GM19240 (cell line): ENCODE data around the gene LLGL1.
"Not testable (repeated sequence)": the region's sequence is repeated elsewhere in the genome, so short reads cannot be mapped to it uniquely, and the experiment has no call there.

Experiments
- DNase-seq: peaks from one replicate; pipeline ENCODE4 v3.0.0; 2011; ENCODE audit warnings: low spot score; ENCODE audit not compliant: insufficient read length

LLGL1 gene

DNA sequence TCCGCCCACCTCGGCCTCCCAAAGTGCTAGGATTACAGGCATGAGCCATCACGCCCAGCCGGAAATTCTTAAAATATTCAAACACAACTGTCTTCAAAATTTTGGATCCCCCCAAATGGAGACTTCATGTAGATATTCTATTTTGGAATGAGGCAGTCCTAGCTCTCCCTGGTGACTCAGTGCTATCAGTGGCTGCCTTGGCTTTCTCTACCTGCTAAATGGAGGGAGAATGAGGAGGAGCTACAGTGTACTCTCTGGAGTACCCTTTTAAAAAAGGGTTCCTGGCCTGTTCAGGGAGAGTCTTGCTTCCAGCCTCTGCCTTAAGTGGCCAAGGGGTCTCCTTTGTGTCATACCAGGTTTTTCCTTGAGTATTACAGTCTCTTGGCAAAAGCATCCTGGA lies 31.0 kb upstream of the LLGL1 start:
- no peak for DNase-seq

GRCh38 chr17:18194804-18195203 lies 30.6 kb upstream of the LLGL1 start:
- DNase-seq = no peak

- DNase-seq = no peak
Measured at GRCh38 chr17:18195246-18195645, 30.2 kb upstream of the LLGL1 start.

DNA sequence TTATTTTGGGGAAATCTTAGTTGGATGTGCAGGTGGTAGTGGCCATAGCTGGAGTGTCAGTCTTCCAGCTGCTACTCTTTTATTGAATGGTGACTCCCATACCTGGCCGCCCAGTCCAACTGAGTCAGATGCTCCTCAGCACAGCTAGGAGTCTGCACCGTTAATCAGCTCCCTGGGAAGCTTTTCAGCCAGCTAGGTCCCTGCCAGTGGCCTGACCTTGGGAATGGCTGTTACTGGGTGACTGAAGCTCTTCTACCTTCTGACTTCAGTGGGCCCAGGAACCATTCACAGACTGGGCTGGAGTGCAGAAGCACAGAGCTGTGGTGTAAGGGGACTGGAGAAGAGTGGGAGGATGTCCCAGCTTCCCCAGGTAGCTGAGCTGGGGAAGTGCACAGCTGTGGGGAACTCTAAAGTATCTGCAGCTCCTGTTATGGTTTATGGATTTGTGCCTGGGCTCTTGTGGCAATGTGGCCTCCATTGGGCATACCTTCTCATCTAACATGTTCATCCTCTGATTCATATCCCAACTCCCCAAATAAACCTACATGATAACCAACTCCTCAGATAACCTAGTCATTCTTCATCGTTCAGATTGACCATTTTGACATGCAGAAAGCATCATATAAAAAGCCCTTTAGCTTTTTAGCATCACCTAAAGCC lies 27.8 kb upstream of the LLGL1 start:
- no peak for DNase-seq

DNA sequence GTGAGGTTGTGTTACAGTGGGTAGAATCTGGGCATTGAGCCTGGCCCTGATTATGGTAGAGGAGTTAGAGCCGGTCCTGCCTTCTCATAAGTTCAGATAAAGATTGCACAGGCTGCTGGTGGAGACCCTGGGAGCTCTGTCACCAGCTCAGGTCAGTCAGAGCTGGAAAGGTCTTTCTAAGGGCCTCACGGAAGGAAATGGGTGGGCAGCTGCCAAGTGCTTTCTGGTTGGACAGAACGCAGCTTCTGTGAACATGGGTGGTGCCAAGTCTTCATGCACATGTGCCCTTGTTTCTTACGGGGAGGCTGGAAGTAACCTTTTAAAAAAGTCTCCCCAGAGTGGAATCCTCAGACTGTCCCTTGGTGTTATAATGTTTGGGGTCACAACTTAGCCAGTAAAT lies 26.9 kb upstream of the LLGL1 start:
- DNase-seq = no peak

- DNase-seq = no peak
Measured at GRCh38 chr17:18201108-18201507, 24.3 kb upstream of the LLGL1 start.

GRCh38 chr17:18203308-18203707 lies 22.1 kb upstream of the LLGL1 start:
- no peak for DNase-seq

DNA sequence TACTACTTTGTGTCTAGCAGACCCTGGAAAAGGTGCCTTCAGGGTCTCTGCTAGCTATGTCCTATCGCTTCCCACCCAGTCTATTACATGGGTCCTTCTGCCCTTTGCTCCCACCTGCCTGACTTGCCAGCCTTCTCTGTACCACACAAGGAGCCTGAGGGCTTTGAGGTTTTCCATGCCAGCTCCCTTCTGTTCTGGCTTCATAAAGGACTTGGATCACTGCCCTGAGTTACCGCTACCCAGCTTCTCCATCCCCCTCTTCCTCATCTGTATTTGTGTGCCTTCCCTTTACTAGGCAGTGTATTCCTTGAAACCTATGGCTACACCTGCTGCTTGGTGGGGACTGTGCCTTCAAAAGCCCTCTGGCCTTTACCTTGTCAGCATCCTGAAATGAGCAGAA lies 19.6 kb upstream of the LLGL1 start:
- DNase-seq = no peak

DNA sequence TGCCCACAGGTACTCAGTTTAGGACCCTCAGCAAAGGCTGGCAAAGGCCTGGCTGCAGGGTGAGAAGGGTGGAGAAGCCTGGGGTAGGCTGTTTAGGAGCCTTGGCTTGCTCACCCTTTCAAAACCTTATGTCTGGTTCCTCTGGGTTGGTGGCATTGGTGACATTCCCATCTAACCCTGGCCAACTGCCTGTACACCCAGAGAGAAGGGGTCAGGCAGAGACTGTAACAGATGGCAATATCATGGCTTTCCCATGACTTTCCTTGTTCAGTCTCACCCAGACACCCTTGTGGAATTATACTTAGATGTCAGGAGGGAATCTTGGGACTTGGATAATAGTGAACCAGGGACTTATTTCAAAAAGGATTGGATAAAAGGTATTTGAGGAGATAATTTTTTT lies 18.5 kb upstream of the LLGL1 start:
- no peak for DNase-seq

DNA sequence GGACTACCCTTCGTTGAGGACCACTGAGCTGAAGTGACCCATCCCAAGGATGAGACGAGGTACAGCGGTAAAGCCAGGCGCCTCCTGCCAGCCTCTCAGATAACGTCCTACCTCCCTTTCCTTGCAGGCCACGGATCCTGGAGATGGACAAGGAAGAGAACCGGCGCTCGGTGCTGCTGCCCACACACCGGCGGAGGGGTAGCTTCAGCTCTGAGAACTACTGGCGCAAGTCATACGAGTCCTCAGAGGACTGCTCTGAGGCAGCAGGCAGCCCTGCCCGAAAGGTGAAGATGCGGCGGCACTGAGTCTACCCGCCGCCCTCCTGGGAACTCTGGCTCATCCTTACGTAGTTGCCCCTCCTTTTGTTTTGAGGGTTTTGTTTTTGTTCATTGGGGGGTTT lies 17.3 kb upstream of the LLGL1 start:
- DNase-seq = no peak

DNA sequence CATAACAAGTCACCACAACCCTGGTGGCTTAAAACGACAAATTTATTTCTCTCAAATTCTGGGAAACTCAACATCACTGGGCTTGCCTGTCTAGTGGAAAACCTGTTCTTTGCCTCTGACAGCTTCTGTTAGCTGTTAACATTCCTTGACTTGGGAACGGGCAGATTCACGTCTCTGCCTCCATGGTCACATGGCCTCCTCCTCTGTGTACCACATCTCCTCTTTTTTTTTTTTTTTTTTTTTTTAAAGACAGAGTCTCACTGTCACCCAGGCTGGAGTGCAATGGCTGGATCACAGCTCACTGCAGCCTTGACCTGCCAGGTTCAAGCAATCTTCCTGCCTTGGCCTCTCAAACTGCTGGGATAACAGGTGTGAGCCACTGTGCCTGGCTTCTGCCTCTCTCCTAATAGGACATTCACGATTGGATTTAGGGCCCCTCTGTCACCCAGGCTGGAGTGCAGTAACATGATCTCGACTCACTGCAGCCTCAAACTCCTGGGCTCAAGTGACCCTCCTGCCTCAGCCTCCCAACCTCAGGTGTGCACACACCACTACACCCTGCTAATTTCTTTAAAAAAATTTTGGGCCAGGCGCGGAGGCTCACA lies 11.7 kb upstream of the LLGL1 start:
- DNase-seq = no peak

DNA sequence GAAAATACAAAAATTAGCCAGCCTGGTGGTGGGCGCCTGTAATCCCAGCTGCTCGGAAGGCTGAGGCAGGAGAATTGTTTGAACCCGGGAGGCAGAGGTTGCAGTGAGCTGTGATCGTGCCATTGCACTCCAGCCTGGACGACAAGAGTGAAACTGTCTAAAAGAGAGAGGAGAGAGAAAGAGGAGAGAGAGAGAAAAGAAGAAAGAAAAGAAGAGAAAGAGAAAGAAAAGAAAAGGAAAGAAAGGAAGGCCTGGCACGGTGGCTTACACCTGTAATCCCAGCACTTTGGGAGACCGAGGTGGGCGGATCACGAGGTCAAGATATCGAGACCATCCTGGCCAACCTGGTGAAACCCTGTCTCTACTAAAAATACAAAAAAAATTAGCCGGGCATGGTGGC lies 8.5 kb upstream of the LLGL1 start:
- not testable (repeated sequence) for DNase-seq

DNA sequence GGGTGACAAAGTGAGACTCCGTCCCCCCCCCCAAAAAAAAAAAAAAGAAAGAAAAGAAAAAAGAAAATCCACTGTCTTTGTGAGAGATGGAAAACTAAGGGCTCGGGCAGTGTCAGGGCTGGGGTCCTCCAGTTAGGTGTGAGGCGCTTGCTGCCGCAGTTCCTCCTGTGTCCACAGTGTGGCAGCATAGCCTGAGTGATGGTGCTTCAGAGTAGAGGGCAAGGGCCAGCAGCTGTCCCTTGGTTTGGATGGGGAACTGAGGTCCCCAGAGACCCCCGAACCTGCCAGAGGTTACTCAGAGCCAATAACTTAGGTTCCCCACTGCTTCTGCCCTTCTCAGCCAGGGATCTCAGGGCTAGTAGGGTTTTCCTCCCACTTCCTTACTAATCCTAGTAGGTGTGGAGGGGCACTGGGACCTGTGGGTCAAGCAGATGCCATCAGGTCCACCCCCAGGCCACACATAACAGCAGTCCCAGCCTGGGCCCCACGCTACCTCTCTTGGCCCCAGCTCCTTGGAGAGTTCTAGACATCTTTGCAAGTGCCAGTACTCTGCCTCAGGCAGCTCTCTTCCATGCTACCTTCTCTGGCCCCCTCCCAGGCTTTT lies 7.9 kb upstream of the LLGL1 start:
- DNase-seq = peak; percentile 92

DNA sequence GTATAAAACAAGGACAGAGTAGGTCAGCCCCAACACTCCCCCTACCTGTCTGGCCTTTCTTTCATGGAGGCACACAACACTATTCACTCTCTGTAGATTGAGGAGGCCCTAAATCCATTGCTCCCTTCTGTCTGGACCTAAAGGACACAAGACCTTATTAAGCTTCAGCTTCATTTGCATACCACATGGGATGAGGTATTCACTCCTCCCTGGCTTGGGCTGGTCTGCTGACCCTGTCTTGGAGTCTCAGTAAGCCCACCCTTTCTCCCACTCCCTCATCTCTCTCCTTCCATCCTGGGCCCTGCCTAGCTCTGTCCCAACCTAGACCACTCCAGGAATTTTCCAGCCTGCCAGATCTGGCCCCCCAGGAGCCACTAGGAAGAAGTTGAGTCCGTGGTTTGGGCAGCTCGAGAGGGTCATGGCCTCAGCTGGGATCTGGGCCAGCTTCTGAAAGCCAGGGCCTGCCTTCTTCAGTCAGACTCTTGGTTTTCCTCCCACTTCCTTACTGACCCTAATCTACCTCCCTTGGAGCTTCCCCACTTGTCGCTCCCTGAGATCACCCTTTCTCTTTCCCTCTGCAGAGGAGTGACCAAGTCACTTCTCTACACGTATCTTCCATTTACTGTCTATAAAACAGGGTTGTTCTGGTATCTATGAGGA lies 6.5 kb upstream of the LLGL1 start:
- no peak for DNase-seq

GRCh38 chr17:18224053-18224386 lies 1.4 kb upstream of the LLGL1 start:
- DNase-seq = no peak

GRCh38 chr17:18224387-18225120 lies 881 bp upstream of the LLGL1 start:
- no peak for DNase-seq

GRCh38 chr17:18225642-18226283 lies 328 bp downstream of the LLGL1 start:
- peak; percentile 25 for DNase-seq

DNA sequence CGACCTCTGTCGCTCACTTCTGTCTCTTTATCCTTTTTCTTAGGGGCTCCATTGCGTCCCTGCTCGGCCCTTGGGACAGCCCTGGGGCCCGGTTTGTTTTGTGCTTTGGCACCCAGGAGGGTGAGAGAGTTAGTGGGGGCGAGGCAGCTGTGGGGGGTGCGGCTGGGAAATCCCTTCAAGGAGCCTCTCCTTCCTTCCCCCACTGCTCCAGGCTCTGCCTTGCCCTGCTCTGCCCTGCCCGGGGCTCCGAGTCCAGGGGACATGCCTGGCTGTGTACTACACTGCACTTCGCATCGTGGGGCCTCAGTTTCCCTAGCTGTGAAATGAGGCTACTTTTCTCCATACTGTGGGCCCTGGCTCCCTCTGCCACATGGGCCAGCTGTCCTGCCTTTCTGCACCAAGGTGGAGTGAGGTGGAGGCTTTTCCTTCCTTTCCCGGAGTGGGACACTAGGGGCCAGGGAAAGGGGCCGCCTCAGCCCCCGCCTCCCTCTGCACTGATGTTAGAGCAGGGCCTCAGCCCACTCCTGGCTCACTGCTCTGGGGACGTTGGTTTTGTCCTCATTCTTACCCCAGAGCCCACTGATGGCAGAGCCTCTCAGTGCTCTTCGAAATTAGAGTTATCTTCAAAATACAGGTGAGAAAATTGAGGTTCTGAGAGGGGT lies 980 bp downstream of the LLGL1 start:
- no peak for DNase-seq

DNA sequence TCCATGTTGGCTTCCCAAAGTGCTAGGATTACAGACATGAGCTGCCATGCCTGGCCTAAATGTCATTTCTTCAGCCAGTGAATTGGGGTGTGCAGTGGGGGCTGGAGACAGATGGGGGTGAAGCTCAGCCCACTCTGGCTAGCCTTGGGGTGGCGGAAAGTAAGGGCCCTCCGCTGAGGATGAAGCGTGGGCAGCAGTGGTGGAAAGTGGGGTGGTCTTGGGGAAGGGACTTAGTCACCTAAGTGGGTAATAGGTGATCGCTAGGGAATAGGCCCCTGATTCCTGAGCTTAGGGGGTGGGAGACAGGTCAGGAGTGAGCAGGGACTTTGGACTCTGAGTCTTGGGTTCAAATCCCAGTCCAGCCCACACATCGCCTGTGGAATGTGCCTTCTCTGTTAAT lies 2.2 kb downstream of the LLGL1 start:
- DNase-seq = no peak

DNA sequence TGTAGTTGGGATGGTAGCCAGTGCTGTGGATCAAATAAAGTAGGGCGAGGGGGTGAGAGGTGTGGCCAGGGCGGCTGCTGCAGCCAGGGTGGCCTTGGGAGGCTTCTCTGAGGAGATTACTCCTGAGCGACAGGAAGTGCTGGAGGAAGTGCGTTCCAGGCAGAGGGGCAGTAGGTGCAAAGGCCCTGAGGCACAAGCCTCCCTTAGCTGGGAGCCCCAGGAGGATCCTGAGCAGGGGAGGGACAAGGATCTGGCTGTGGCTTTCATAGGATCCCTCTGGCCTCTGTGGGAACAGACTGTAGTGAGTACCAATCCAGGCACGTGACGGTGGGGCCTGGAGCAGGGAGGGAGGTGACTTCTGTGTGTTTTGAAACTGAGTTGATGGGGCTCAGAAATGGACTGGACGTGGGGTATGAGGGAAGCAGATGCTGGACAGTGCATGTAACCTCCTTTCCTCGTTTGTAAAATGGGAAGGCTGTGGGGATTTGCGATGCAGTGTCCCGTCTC lies 2.8 kb downstream of the LLGL1 start:
- no peak for DNase-seq

- DNase-seq = no peak
Measured at GRCh38 chr17:18229254-18229653, 3.8 kb downstream of the LLGL1 start.
